ENCODE data around the gene PMFBP1. TPM values are rescaled to one million over a fixed set of nuclear protein-coding genes. Genes with fewer than 3 reads are reported as not detected.

Gene PMFBP1
- total RNA-seq, 6 donors from 2014 or later, result 0.15 to 7.3 (median 1.1) TPM

DNA sequence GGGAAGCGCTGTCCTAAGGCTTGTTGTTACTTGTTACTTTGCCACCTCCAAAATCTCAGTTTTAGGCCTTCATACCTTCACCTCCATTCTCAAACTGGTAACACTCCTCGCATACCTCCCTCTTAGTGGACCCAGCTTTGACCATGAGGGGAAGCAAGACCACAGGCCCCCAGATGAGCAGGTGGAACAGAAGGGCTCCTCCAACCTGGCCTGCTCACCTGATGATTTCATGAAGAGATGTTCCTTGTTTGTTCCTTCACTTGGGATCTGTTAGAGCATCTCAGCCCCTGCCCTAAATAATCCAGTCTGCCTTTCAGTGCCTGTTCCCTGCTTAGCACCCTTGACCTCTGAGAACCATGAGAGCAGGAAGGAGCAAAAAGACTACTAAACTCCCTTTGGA is 49.6 kb downstream of the PMFBP1 start:
- Histone ChIP-seq H3K4me3 (no peak overlapping the region), H3K36me3 (no peaks in the 10 kb centered on the region), H3K4me1 (peaks cover 0 to 10% (median 6%) of the 10 kb centered on the region in 4 donors), H3K27me3 (no peaks in the 10 kb centered on the region), H3K9me3 (no peaks in the 10 kb centered on the region), H3K27ac (no peak overlapping the region)
- DNase-seq (no peak), ATAC-seq (ENCODE audit: low FRiP score in 2 of 2) (no peak)
- 97 to 100% methylated on average over 2 of the region's 2 CpGs for WGBS, 2 donors
- TF ChIP-seq POLR2AphosphoS5 (IDR thresholded peaks at IDR 0.05) (no peak), POLR2A (IDR thresholded peaks at IDR 0.05) (no peak), EP300 (IDR thresholded peaks at IDR 0.05) (no peak)
- TF ChIP-seq, protein P1, sequence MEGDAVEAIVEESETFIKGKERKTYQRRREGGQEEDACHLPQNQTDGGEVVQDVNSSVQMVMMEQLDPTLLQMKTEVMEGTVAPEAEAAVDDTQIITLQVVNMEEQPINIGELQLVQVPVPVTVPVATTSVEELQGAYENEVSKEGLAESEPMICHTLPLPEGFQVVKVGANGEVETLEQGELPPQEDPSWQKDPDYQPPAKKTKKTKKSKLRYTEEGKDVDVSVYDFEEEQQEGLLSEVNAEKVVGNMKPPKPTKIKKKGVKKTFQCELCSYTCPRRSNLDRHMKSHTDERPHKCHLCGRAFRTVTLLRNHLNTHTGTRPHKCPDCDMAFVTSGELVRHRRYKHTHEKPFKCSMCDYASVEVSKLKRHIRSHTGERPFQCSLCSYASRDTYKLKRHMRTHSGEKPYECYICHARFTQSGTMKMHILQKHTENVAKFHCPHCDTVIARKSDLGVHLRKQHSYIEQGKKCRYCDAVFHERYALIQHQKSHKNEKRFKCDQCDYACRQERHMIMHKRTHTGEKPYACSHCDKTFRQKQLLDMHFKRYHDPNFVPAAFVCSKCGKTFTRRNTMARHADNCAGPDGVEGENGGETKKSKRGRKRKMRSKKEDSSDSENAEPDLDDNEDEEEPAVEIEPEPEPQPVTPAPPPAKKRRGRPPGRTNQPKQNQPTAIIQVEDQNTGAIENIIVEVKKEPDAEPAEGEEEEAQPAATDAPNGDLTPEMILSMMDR (IDR thresholded peaks at IDR 0.05), result no peak

DNA sequence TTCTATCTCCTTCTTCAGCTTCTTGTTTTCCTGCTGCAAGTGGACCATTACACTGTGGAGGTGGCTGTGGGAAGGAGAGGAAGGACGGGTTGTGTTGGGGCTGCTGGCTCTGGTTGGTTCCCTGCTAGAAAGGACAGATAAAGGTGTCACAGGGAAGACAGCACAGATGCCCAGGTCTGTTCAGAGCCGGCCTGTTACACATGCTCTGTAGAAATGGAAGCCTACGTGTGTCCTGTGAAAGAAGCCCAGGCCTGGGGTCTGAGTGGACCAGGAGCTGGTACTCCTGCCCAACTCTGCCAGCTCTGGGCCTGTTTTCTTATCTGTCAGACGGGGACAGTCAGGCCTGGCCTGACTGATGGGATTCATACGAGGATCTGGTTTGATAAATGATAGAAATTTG is 51.9 kb downstream of the PMFBP1 start:
- WGBS, 2 donors, result 81 to 89% methylated on average over 5 of the region's 5 CpGs

DNA sequence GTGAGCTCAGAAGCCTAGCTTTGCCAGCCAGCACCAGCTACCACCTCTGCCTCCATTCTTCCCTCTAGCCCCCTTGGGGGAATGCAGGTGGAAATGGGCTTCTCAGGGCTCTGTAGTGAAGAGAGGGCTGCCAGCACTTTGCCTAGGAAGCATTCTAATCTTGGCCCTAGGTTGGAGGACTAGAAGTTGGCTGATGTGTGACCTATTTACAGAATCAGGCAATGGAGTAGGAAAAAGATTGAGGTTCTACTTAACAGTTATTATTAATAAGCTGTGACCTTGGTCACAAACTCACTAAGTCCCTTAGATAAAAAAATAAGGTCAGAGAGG is 58.4 kb downstream of the PMFBP1 start:
- TF ChIP-seq POLR2A (IDR thresholded peaks at IDR 0.05) (no peak), POLR2AphosphoS5 (IDR thresholded peaks at IDR 0.05) (no peak), EP300 (IDR thresholded peaks at IDR 0.05) (no peak)
- TF ChIP-seq, protein P1 (IDR thresholded peaks at IDR 0.05), result no peak
- H3K4me1 ChIP-seq, result no peaks in the 10 kb centered on the region
- H3K9me3 ChIP-seq, result no peaks in the 10 kb centered on the region
- no peak for DNase-seq
- H3K27ac ChIP-seq, result no peak overlapping the region
- H3K36me3 ChIP-seq, result peaks cover 35 to 51% (median 49%) of the 10 kb centered on the region in 4 donors
- H3K27me3 ChIP-seq, result no peaks in the 10 kb centered on the region
- no peak overlapping the region for H3K4me3 ChIP-seq
- ATAC-seq (ENCODE audit: low FRiP score in 2 of 2), result no peak

More for the DNA sequence above, 51.9 kb downstream of the PMFBP1 start:
- Histone ChIP-seq H3K4me1 (peaks cover 0 to 2% (median under 1%) of the 10 kb centered on the region in 4 donors), H3K27ac (no peak overlapping the region), H3K36me3 (no peaks in the 10 kb centered on the region), H3K9me3 (no peaks in the 10 kb centered on the region), H3K4me3 (no peak overlapping the region), H3K27me3 (no peaks in the 10 kb centered on the region)
- ATAC-seq (ENCODE audit: low FRiP score in 2 of 2) (no peak), DNase-seq (no peak)
- no peak for TF ChIP-seq POLR2AphosphoS5 (IDR thresholded peaks at IDR 0.05)
- no peak for TF ChIP-seq POLR2A (IDR thresholded peaks at IDR 0.05)
- TF ChIP-seq EP300 (IDR thresholded peaks at IDR 0.05), result no peak
- TF ChIP-seq, protein P1 (IDR thresholded peaks at IDR 0.05), result no peak

DNA sequence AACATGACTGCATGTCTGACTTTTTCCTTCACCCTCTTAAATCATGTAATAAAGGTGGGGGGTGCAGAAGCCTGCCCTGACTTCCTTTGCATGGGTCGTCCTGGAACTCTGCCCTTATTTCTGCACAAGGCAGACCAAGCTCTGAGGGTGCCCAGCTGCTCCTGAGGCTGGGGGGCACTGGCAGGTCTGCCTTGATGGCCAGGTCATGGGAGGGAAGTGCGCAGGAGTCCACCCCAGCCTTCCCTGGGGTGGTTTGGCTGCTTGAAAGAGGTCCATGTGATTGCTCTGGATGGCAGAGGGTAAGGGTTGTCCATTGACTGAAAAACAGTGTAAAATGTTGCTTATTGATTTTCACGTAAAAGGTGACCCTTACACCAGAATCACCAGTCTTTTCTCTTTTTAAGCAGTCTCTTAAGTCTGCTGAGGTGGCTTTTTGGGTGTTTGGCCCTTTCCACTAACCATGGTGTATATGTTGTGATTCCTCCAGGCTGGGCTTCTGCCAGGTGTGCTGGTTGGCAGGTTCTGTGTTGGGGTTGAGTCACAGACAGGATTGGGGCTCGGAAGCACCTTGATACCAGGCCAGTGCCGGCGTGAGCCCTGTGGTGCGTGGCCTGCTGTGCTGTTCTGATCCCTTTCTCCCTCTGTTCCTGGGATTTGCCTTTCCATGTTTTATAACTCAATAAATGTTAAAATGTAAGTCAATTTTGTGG is 58.9 kb downstream of the PMFBP1 start:
- Histone ChIP-seq H3K27ac (no peak overlapping the region), H3K36me3 (peaks cover 40 to 57% (median 54%) of the 10 kb centered on the region in 4 donors), H3K4me3 (no peak overlapping the region), H3K27me3 (no peaks in the 10 kb centered on the region), H3K4me1 (no peaks in the 10 kb centered on the region), H3K9me3 (no peaks in the 10 kb centered on the region)
- WGBS, 2 donors, result 95 to 97% methylated on average over 4 to 7 of the region's 7 CpGs
- ATAC-seq (ENCODE audit: low FRiP score in 2 of 2), result no peak
- TF ChIP-seq EP300 (IDR thresholded peaks at IDR 0.05), result no peak
- TF ChIP-seq, protein P1 (IDR thresholded peaks at IDR 0.05), result no peak
- no peak for TF ChIP-seq POLR2AphosphoS5 (IDR thresholded peaks at IDR 0.05)
- no peak for TF ChIP-seq POLR2A (IDR thresholded peaks at IDR 0.05)
- DNase-seq, result no peak

DNA sequence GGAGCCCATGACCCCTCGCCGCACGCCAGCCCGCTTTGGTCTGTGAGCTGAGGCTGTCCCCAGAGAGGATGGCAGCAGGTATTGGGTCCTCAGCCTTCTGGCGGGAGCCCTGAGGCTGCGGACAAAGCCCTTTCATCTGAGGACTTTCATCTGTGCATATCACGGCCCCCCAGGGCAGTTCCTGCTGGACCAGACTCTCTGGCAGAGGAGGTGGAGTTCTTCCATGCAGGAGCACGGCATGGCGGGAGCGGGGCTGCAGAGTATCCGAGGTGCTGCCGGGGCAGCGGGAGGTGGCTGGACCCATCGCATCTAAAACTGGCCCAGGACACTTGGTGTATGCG is 59.5 kb downstream of the PMFBP1 start:
- H3K27ac ChIP-seq, result no peak overlapping the region
- DNase-seq, result peak in 1 of 2 donors; percentile 72
- no peaks in the 10 kb centered on the region for H3K9me3 ChIP-seq
- 97 to 98% methylated on average over 13 to 15 of the region's 15 CpGs for WGBS, 2 donors
- H3K4me3 ChIP-seq, result no peak overlapping the region
- H3K27me3 ChIP-seq, result no peaks in the 10 kb centered on the region
- no peaks in the 10 kb centered on the region for H3K4me1 ChIP-seq
- peaks cover 46 to 63% (median 61%) of the 10 kb centered on the region in 4 donors for H3K36me3 ChIP-seq
- TF ChIP-seq POLR2AphosphoS5 (IDR thresholded peaks at IDR 0.05), result no peak
- TF ChIP-seq, protein P1 (IDR thresholded peaks at IDR 0.05), result no peak
- no peak for TF ChIP-seq POLR2A (IDR thresholded peaks at IDR 0.05)
- TF ChIP-seq EP300 (IDR thresholded peaks at IDR 0.05), result no peak
- no peak for ATAC-seq (ENCODE audit: low FRiP score in 2 of 2)
